GM21381 (cell line): ENCODE measurements around the gene GALNT11.

Source experiments
- ATAC-seq: cut with Tn5 transposase; IDR thresholded peaks from one replicate; pipeline ENCODE4 v1.9.1; 2021; ENCODE audit warnings: mild to moderate bottlenecking, moderate library complexity; ENCODE audit not compliant: unreplicated experiment

Gene GALNT11

DNA sequence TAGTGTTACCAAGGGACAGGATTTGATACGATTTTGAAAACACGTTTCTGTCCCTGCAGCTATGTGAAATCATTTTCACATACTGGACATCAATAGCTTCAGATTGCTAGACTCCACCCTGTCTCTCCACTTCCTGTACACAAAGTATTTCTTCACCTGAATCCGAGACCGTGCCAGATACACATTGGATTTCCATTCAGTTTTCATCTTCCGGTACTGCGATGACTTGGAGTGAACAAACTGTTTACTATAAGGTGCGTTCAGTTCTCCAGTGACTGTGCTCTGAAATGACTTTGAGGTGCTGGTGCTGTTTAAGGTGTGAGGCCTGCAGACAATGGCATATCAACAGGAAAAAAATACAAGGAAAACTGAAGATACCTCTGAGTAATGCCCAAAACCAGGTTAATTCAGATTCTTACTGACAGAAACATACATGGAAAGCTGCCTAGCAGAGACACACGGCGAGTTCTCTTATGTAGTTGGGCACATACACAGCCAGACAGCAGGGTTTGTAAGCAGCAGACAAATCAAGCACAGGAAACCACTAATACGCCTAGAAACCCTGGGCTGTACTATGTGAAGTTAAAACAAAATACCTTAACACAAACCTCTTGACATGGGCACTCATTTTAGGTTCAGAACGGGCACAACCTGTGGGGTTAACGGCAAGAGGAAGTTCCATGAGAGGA lies 119.2 kb downstream of the GALNT11 start:
- ATAC-seq: no peak

- ATAC-seq: no peak
Measured at GRCh38 chr7:152145853-152146466, 120.5 kb downstream of the GALNT11 start.

DNA sequence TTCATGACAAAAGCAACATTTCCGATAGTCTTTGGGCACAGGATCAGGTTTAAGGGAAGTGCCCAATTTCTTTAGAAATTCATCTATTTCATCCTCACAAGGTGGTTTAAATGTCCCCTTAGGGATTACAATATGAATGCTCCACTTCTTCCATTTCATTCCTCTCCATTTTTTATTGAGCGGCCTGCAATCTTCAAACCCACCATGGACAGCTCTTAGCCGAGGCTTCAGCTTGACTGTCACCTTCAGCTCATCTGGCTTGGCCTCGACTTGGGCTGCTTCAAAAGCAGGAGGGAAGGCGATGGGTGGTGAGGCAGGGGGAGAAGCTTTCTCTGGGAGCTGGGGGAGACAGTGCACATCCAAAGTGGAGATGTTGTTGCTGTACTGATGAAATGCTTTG lies 123.2 kb downstream of the GALNT11 start:
- no peak for ATAC-seq

- ATAC-seq: no peak
Measured at GRCh38 chr7:152149363-152149762, 123.9 kb downstream of the GALNT11 start.

GRCh38 chr7:152152267-152152666 lies 126.8 kb downstream of the GALNT11 start:
- ATAC-seq: no peak

DNA sequence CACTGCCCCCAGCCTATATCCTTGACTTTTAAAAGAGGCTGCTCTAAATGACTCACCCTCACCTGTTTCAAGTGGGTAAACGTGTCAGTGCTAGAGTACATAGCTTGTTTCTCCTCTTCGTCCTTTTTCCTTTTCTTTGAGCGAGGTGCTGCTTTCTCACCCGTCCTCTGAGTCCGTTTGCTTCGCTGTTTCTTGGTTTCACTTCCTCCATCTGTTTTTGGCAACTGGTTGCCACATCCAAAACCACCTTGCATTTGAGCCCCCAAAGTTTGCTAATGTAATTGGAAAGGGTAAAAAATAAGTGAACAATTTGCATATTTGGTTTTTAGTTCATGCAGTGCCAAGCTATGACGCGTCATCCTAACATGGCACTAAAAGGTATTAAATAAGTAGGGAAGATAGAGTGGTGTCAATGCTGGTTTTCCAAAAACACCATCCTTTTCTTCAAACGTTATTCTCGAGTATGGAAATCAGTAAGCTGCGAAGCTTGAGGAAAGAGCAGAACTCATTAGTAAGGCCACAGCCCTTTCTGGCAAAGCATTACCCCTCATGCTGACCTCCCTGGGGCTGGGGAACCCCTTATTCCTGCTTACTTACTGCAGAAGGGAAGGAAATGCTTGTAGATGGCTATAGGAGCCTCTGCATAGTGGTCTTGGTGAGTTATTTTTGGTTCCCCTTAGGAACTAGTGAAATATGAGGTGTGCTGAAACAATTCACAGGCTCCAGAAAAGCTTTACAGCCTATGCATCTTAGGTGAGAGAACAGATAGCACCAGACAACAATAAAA lies 133.5 kb downstream of the GALNT11 start:
- peak; percentile 90 for ATAC-seq

DNA sequence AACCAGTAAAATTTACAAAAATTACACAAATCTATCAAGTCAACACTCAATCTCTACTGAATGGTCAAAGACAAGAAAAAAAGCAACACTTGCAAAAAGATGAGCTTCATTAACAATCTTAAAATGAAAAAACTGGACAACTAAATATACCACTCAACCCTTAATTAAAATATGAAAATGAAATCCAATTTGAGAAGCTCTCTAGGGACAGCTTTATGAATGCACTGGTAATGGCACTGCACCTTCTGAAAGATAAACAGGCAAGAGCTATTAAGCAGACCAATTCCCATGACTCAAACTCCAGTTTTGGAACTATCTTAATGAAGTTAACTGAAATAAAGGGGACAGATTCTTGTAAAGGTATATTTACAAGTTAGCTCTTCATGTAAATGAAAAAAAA lies 135.7 kb downstream of the GALNT11 start:
- no peak for ATAC-seq

GRCh38 chr7:152162287-152162686 lies 136.8 kb downstream of the GALNT11 start:
- ATAC-seq: no peak
